Upper lobe of right lung (tissue), 1 donor: Measurements from ENCODE around the gene C16orf95. TPM values are rescaled to one million over a fixed set of nuclear protein-coding genes. Genes with fewer than 3 reads are reported as not detected.

Source experiments
- ATAC-seq: fragments of 200-7000 bp; cut with Tn5 transposase; one replicate; pipeline ENCODE4 v1.9.1; 2020; ENCODE audit warnings: mild to moderate bottlenecking, moderate library complexity
- DNase-seq: peaks from one replicate; pipeline ENCODE4 v3.0.0-alpha.2; 2020
- H3K27ac ChIP-seq: fragments of 200-600 bp; one replicate; pipeline ENCODE4 v1.8.0; 2022
- H3K27me3 ChIP-seq: fragments of 200-600 bp; one replicate; pipeline ENCODE4 v1.8.0; 2022; ENCODE audit warnings: mild to moderate bottlenecking
- H3K36me3 ChIP-seq: fragments of 200-600 bp; one replicate; pipeline ENCODE4 v1.8.0; 2022
- H3K4me1 ChIP-seq: fragments of 200-600 bp; one replicate; pipeline ENCODE4 v1.8.0; 2022
- H3K4me3 ChIP-seq: fragments of 200-600 bp; one replicate; pipeline ENCODE4 v1.8.0; 2022; ENCODE audit warnings: mild to moderate bottlenecking
- H3K9me3 ChIP-seq: fragments of 200-600 bp; one replicate; pipeline ENCODE4 v1.8.0; 2022
- intact Hi-C: fragments of 100-400 bp; cut with DNase I; formaldehyde crosslinking; loops from one replicate; pipeline ENCODE4 v1.11.0; 2022
- total RNA-seq: library from RNA; stranded (reverse); fragmentation: NEBNext Ultra II Directional; extraction: Animal tissue kit (Norgen Biotek cat#: 25700); gene quantifications from one replicate; pipeline ENCODE4 v1.2.1, GENCODE V29; 2021
- TF ChIP-seq, protein P1 (sequence below): fragments of 200-600 bp; IDR thresholded peaks from one replicate; pipeline ENCODE4 v1.8.0; 2022; ENCODE audit warnings: antibody characterized with exemption
- donor health status: DM: no; HTN: yes; CAD: no; lungs with severe emphysema.

The C16orf95 gene
- total RNA-seq, 1 donor from 2014 or later: 3.0 TPM

DNA sequence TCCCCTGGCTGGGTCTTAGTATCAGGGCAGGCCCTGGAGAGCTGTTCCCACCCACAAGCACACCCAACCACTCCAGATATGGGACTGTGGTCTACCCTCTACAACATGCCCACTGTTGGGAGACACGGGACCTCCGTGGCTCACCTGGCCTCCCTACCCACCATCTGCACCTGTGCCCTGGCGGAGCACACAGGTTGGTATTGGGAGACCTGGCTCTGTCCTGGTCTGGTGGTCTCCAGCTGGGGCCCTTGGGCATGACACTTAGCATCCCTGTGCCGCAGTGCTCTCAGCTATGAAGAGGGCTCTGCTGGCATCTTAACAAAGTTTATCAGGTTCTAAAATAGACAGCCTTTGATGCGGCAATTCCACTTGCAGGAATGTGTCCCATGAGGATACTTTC, 5.8 kb downstream of the C16orf95 start:
- Histone ChIP-seq H3K27me3 (no peaks in the 10 kb centered on the region), H3K4me3 (no peak overlapping the region), H3K4me1 (no peaks in the 10 kb centered on the region), H3K27ac (no peak overlapping the region), H3K9me3 (no peaks in the 10 kb centered on the region), H3K36me3 (no peaks in the 10 kb centered on the region)
- TF ChIP-seq, protein P1, sequence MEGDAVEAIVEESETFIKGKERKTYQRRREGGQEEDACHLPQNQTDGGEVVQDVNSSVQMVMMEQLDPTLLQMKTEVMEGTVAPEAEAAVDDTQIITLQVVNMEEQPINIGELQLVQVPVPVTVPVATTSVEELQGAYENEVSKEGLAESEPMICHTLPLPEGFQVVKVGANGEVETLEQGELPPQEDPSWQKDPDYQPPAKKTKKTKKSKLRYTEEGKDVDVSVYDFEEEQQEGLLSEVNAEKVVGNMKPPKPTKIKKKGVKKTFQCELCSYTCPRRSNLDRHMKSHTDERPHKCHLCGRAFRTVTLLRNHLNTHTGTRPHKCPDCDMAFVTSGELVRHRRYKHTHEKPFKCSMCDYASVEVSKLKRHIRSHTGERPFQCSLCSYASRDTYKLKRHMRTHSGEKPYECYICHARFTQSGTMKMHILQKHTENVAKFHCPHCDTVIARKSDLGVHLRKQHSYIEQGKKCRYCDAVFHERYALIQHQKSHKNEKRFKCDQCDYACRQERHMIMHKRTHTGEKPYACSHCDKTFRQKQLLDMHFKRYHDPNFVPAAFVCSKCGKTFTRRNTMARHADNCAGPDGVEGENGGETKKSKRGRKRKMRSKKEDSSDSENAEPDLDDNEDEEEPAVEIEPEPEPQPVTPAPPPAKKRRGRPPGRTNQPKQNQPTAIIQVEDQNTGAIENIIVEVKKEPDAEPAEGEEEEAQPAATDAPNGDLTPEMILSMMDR: no peak
- no peak for ATAC-seq
- intact Hi-C loops: no loop called here
- no peak for DNase-seq

DNA sequence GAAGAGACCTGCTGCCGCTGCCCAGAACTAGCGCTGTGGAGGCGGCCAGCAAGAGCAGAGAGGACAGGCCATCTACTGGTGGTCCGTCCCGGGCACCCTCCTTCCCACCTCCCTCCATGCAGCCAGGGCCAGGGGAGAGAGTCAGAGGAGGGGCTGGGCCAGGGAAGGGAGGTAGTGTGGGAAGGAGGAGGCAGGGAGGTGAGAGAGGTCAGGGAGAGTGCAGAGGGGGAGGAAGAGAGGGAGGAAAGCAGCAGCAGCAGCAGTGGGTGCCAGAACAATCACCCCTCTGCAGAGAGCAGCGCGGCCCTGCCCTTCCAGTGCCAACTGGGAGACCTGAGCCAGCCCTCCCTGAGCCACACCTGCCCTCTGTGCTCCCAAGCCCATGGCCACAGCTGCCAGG, 6.6 kb downstream of the C16orf95 start:
- H3K27me3 ChIP-seq: no peaks in the 10 kb centered on the region
- intact Hi-C loops: no loop called here
- no peaks in the 10 kb centered on the region for H3K36me3 ChIP-seq
- no peak for DNase-seq
- peak; percentile 12 for ATAC-seq
- no peaks in the 10 kb centered on the region for H3K4me1 ChIP-seq
- H3K9me3 ChIP-seq: no peaks in the 10 kb centered on the region
- TF ChIP-seq, protein P1: no peak
- no peak overlapping the region for H3K4me3 ChIP-seq
- no peak overlapping the region for H3K27ac ChIP-seq

DNA sequence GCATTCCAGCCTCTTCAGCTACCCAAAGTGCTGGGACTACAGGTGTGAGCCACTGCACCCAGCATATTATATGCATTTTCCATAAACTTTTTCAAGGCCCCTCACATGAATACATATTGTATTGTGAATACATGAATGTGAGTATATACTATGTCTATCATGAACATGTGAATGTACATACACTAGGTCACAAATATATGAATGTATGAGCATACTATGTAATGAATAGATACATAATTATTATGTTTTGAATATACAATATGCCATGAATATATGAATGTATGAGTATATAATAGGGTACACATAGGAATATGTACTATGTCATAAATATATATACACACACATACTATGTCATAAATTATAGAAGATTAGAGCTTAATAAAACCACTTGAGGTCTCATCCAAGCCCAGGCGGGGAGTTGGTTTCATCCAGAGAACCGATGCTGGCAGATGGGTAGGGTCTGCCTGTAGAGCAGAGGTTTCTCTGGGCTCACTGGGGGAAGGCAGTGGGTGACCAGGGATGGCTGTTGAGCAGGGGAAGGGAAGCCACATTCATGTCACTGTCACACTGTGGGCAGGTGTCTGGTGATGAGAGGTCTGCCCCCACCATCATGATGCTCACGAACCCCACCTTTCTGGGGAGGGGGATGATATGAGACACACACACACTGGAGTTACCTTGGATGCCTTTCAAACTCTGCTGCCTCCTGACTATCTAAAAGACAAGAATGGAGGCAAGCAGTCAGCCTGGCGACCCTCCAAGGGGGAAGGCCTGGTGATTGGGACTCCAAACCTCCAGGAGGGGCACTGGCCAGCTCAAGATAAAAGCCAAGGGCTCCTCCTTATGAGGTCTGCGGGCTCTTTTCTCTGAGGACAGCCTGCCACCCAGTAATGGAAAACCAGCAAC, 7.3 kb downstream of the C16orf95 start:
- Histone ChIP-seq H3K4me3 (no peak overlapping the region), H3K4me1 (no peaks in the 10 kb centered on the region), H3K27ac (no peak overlapping the region), H3K9me3 (no peaks in the 10 kb centered on the region), H3K36me3 (no peaks in the 10 kb centered on the region), H3K27me3 (no peaks in the 10 kb centered on the region)
- ATAC-seq (no peak), DNase-seq (no peak)
- TF ChIP-seq, protein P1: no peak
- intact Hi-C loops: no loop called here

DNA sequence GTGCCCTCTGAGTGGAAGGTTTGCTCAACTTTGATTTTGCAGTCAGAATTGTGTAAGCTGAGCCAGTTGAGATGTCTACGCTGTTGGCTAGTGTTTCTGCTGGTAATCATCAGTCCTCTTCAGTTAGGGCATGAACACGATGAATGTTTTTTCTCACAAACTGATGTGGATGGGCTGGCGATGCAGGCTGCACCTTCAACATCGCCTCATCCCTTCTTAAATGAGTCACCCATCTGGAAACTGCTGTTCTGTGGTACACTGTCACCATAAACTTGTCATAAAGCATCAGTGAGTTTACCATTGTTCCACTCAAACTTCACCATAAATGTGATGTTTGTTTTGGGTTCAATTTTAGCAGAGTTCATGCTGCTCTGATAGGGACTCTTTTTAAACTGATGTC, 8.4 kb downstream of the C16orf95 start:
- no peaks in the 10 kb centered on the region for H3K4me1 ChIP-seq
- TF ChIP-seq, protein P1: no peak
- no peak overlapping the region for H3K27ac ChIP-seq
- no peaks in the 10 kb centered on the region for H3K9me3 ChIP-seq
- no peak overlapping the region for H3K4me3 ChIP-seq
- no peaks in the 10 kb centered on the region for H3K27me3 ChIP-seq
- DNase-seq (no peak), ATAC-seq (no peak)
- no peaks in the 10 kb centered on the region for H3K36me3 ChIP-seq
- intact Hi-C loops: no loop called here

DNA sequence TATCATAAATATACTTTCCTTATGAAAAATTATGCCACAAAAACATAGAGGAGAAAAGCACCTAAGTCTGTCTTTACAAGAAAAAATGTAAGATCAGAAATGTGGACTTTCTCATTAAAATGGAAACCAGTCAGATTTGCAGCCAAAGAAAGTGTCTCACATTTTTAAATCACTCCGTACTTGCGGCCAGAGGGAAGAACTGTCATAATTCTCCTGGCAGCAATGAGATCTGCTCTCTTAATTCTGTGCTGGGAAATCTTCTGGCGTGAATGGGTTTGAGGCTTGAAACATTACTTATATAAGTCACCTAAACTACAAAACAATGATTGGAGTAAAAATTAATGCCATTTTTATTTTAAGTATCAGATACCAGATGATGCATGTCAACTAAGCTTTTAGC, 10.7 kb downstream of the C16orf95 start:
- DNase-seq: no peak
- Histone ChIP-seq H3K36me3 (no peaks in the 10 kb centered on the region), H3K4me1 (no peaks in the 10 kb centered on the region), H3K27me3 (no peaks in the 10 kb centered on the region), H3K9me3 (no peaks in the 10 kb centered on the region), H3K4me3 (no peak overlapping the region), H3K27ac (no peak overlapping the region)
- TF ChIP-seq, protein P1: no peak
- no peak for ATAC-seq
- intact Hi-C loops: no loop called here
